Mesendoderm (in vitro differentiated cells): ENCODE measurements around the gene BIRC5.

Source experiments
- DNase-seq: peaks from one replicate; pipeline ENCODE4 v3.0.0; 2013
- H2AK5ac ChIP-seq: 2 replicates; pipeline ENCODE4 v1.6.1; 2013; ENCODE audit warnings: low read length, inconsistent platforms
- H2BK120ac ChIP-seq: 2 replicates; pipeline ENCODE4 v1.6.1; 2013; ENCODE audit warnings: low read depth, mild to moderate bottlenecking, low read length, moderate library complexity, mixed read lengths
- H2BK15ac ChIP-seq: replicated peaks from 2 replicates; pipeline ENCODE4 v1.6.1; 2013; ENCODE audit warnings: low read depth, mild to moderate bottlenecking, moderate library complexity
- H2BK5ac ChIP-seq: 2 replicates; pipeline ENCODE4 v1.6.1; 2013; ENCODE audit warnings: low read length, inconsistent platforms
- H3K18ac ChIP-seq: 2 replicates; pipeline ENCODE4 v1.6.1; 2013; ENCODE audit warnings: mild to moderate bottlenecking, low read length, mixed read lengths
- H3K23ac ChIP-seq: one replicate; pipeline ENCODE4 v1.6.1; 2013; ENCODE audit warnings: low read length
- H3K27ac ChIP-seq: 2 replicates; pipeline ENCODE4 v1.5.1; 2013; ENCODE audit warnings: low read depth, mild to moderate bottlenecking, inconsistent platforms, low read length, moderate library complexity
- H3K27me3 ChIP-seq: 2 replicates; pipeline ENCODE4 v1.6.1; 2013; ENCODE audit warnings: low read length, control low read depth, mild to moderate bottlenecking, inconsistent platforms; ENCODE audit not compliant: insufficient read depth, poor library complexity
- H3K36me3 ChIP-seq: 2 replicates; pipeline ENCODE4 v1.6.1; 2013; ENCODE audit warnings: low read length, inconsistent platforms; ENCODE audit not compliant: control insufficient read depth, insufficient read depth
- H3K4ac ChIP-seq: one replicate; pipeline ENCODE4 v1.6.1; 2013; ENCODE audit warnings: low read depth, mild to moderate bottlenecking, low read length, moderate library complexity
- H3K4me1 ChIP-seq: 2 replicates; pipeline ENCODE4 v1.6.1; 2013; ENCODE audit warnings: low read depth, low read length, inconsistent platforms; ENCODE audit not compliant: control insufficient read depth
- H3K4me2 ChIP-seq: 2 replicates; pipeline ENCODE4 v1.6.1; 2013; ENCODE audit warnings: low read length
- H3K4me3 ChIP-seq: 2 replicates; pipeline ENCODE4 v1.5.1; 2013; ENCODE audit warnings: mild to moderate bottlenecking, low read length
- H3K56ac ChIP-seq: one replicate; pipeline ENCODE4 v1.6.1; 2013; ENCODE audit warnings: low read length
- H3K79me1 ChIP-seq: 2 replicates; pipeline ENCODE4 v1.6.1; 2013; ENCODE audit warnings: low read length, inconsistent platforms
- H3K79me2 ChIP-seq: 2 replicates; pipeline ENCODE4 v1.6.1; 2013; ENCODE audit warnings: mild to moderate bottlenecking, low read length; ENCODE audit not compliant: control insufficient read depth, insufficient read depth
- H3K9ac ChIP-seq: 2 replicates; pipeline ENCODE4 v1.6.1; 2013; ENCODE audit warnings: low read length, inconsistent platforms
- H4K5ac ChIP-seq: one replicate; pipeline ENCODE4 v1.6.1; 2013; ENCODE audit warnings: low read length
- H4K8ac ChIP-seq: one replicate; pipeline ENCODE4 v1.6.1; 2013; ENCODE audit warnings: low read depth, mild to moderate bottlenecking, control low read depth, low read length, moderate library complexity
- WGBS: extraction: QIAGEN DNeasy Blood & Tissue Kit; methylation state at CpG from one replicate; pipeline ENCODE4 v1.1.7; 2013; ENCODE audit warnings: low lambda C conversion rate, missing lambda C conversion rate; ENCODE audit not compliant: insufficient coverage; ENCODE audit errors: extremely low coverage; 5-methylcytosine and 5-hydroxymethylcytosine counted together

Gene BIRC5

DNA sequence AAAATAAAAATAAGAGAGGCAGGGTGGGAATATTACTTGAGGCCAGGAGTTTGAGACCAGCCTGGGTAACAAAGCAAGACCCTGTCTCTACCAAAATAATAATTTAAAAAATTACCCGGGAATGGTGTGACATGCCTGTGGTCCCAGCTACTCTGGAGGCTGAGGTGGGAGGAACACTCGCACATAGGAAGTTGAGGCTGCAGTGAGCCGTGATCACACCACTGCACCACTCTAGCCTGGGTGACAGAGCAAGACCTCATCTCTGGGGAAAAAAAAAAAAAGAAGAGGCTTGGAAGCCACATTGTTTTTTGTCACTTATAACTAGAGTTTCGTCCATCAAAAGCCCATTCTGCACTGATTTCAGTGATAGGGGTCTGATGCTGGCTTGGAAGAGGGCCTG is 14.1 kb downstream of the BIRC5 start:
- no peak overlapping the region for H3K18ac ChIP-seq
- no peak overlapping the region for H4K8ac ChIP-seq
- H3K9ac ChIP-seq: no peak overlapping the region
- H2BK5ac ChIP-seq: no peak overlapping the region
- peaks cover 8% of the 10 kb centered on the region for H3K27me3 ChIP-seq
- H3K4me2 ChIP-seq: no peak overlapping the region
- no peak overlapping the region for H3K23ac ChIP-seq
- no CpG with 5 or more reads among the region's 4 CpGs for WGBS
- H3K27ac ChIP-seq: no peak overlapping the region
- no peak overlapping the region for H2BK15ac ChIP-seq
- H2BK120ac ChIP-seq: no peak overlapping the region
- no peak overlapping the region for H4K5ac ChIP-seq
- no peaks in the 10 kb centered on the region for H3K4me1 ChIP-seq
- no peak for DNase-seq
- H3K79me1 ChIP-seq: no peaks in the 10 kb centered on the region
- H3K4me3 ChIP-seq: no peak overlapping the region
- H2AK5ac ChIP-seq: no peak overlapping the region
- no peaks in the 10 kb centered on the region for H3K79me2 ChIP-seq
- H3K56ac ChIP-seq: no peak overlapping the region
- no peak overlapping the region for H3K4ac ChIP-seq
- peaks cover 2% of the 10 kb centered on the region for H3K36me3 ChIP-seq

DNA sequence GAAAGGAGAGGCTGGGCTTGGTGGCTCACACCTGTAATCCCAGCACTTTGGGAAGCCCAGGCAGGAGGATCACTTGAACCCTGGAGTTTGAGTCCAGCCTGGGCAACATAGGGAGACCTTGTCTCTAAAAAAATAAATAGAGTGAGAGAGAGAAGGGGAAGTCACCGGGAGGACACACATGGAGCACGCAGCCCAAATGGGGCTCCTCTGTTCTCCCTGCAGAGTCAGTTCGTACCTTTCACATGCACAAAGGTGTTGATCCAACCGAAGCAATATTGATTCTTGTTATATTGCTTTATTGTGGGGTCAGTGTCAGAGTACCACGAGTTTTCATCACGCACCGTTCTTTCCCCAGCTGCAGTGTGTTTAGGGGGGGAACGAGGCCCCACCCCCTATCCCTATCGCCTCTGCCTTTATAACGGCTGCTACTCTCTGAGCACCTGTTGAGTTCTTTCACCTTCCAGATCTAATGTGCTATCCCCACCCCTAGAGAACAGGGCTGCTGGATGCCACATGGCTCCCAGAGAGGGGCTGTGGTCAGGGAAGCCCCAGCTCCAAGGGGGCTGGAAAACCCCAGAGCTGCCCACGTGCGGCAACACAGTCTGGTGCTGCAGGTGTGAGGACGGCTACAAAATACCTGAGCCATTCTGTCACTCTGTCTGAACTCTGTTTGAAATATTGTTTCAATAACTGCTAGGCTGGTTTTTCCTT is 16.4 kb downstream of the BIRC5 start:
- Histone ChIP-seq H3K9ac (no peak overlapping the region), H3K18ac (no peak overlapping the region), H3K27ac (no peak overlapping the region), H3K4ac (no peak overlapping the region), H4K5ac (no peak overlapping the region), H2BK5ac (no peak overlapping the region), H3K27me3 (peaks cover 8% of the 10 kb centered on the region), H3K56ac (no peak overlapping the region), H2AK5ac (no peak overlapping the region), H3K4me1 (no peaks in the 10 kb centered on the region), H4K8ac (no peak overlapping the region), H3K79me1 (no peaks in the 10 kb centered on the region), H3K4me2 (no peak overlapping the region), H3K36me3 (no peaks in the 10 kb centered on the region), H2BK15ac (no peak overlapping the region), H3K4me3 (no peak overlapping the region), H3K23ac (no peak overlapping the region), H3K79me2 (no peaks in the 10 kb centered on the region), H2BK120ac (no peak overlapping the region)
- WGBS: no CpG with 5 or more reads among the region's 13 CpGs
- no peak for DNase-seq

DNA sequence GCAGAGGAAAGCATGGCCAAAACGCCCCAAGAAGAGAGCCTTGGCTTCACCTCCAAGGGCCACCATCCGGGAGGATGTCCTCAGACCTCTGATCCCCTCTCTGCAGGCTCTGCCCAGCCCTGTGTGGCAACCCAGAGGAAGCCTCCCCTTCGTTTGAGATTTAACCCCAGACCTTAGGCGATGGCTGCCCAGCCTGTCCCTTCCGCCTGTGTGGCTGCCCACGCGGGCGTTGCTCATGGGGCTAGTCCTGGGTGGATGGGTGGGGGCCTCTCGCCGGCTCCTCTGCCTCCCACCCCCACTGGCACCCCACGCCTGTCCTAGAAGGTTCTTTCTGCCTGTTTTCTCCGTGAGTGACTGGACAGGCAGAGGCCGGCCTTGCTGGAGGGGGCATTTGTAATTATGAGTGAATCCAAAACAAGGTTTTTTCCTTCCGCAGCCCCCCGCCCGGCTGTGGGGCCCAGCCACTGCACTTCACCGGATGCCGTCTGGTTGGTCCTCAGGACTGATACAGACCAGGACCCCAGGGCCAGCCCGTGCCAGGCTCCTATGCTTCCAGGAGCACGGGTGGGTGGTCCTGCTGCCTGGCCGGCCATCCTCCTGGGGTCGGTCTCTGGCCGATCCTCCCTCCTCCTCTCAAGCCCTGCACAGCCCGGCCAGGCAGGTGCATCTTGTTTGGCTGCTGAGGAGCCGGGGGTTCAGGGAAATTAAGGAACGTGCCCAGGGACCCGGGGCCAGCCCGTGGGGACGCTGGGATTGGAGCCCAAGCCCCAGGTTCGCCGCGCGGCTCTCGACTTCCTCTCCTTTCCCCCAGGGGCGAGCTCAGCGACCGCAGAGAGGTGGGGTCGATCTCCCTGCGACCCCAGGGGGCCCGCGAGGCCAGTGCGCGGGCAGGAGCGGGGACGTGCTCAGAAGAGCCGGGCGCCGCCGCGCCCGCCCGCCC is 17.2 kb downstream of the BIRC5 start, which contains the start of gene TMEM235:
Gene TMEM235, plus strand, starts transcription at position 636 of the 940 bp plus-strand sequence. CDS start 393 bp downstream, outside the sequence.
- Histone ChIP-seq H3K18ac (no peak within 1 kb of the TSS), H3K56ac (peak within 1 kb of the TSS; percentile 73), H3K36me3 (no peaks in the 10 kb centered on the region), H3K23ac (peak within 1 kb of the TSS; percentile 45), H3K79me2 (no peaks in the 10 kb centered on the region), H2AK5ac (no peak within 1 kb of the TSS), H3K27ac (no peak within 1 kb of the TSS), H2BK5ac (no peak within 1 kb of the TSS), H2BK15ac (no peak within 1 kb of the TSS), H2BK120ac (no peak within 1 kb of the TSS), H4K5ac (no peak within 1 kb of the TSS), H3K4me2 (peak within 1 kb of the TSS; percentile 58), H3K79me1 (no peaks in the 10 kb centered on the region), H3K9ac (peak within 1 kb of the TSS; percentile 36), H3K4me3 (peak within 1 kb of the TSS; percentile 11), H3K4ac (no peak within 1 kb of the TSS), H3K27me3 (peaks cover 8% of the 10 kb centered on the region), H4K8ac (no peak within 1 kb of the TSS), H3K4me1 (no peaks in the 10 kb centered on the region)
- DNase-seq: no peak
- no CpG with 5 or more reads among the region's 52 CpGs for WGBS

DNA sequence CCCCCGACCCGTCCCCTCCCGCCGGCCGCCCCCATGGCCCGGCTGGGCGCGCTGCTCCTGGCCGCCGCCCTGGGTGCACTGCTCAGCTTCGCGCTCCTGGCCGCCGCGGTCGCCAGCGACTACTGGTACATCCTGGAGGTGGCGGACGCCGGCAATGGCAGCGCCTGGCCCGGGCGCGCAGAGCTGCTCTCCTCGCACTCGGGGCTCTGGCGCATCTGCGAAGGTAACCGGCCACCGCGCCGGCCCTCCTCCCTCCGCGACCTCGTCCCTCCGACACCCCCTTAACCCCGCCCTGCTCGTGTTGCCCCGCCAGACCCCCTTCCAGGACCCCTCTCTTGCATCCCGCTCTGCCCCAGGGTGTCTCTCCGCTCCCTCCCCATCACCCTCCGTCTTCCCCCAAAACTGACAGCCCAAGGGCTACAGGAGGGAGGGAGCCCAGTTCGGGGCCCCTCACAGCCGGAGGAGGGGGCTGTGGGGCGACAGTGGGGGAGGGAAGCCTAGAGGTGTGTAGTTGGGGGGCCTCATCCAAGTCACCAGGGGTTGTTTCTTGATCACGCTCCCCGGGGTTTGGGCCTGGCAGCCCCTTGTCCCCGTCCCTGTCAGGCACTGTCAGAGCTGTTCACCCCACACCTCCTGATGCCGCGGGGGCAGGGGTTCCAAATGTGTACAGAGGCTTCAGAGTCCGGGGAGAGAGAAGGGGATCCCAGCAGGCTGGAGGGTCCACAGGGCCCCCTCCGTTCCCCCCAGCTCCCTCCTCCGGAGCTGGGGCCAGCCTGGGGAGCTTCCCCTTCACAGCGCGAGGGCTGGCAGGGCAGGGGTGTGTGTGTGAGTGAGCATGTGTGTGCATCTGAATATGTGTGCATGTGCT is 18.2 kb downstream of the BIRC5 start:
- no CpG with 5 or more reads among the region's 55 CpGs for WGBS
- Histone ChIP-seq H3K27me3 (peaks cover 8% of the 10 kb centered on the region), H3K4me1 (no peaks in the 10 kb centered on the region), H3K79me1 (no peaks in the 10 kb centered on the region), H3K4me3 (peak overlapping the region; percentile 11), H3K4me2 (no peak overlapping the region), H3K79me2 (no peaks in the 10 kb centered on the region), H2BK120ac (no peak overlapping the region), H3K27ac (no peak overlapping the region), H3K18ac (no peak overlapping the region), H3K4ac (no peak overlapping the region), H4K8ac (no peak overlapping the region), H3K23ac (no peak overlapping the region), H2AK5ac (no peak overlapping the region), H2BK5ac (no peak overlapping the region), H3K9ac (peak overlapping the region; percentile 36), H2BK15ac (no peak overlapping the region), H3K36me3 (no peaks in the 10 kb centered on the region), H3K56ac (peak overlapping the region; percentile 34), H4K5ac (no peak overlapping the region)
- peak; percentile 47 for DNase-seq

DNA sequence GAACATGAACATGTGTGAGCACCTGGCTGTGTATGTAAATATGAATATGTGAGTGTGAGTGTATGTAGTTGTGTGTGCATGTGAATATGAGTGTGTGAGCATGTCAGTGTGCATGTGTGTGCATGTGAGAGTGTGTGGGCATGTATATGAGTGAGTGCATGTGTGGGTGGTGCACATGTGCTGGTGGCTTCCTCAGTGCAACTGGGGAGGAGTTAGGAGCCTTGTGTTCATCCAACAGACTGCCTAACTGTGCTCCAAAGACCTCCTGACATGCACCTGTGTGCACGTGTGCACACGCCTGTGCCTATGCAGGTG is 18.8 kb downstream of the BIRC5 start:
- H3K27ac ChIP-seq: no peak overlapping the region
- no peaks in the 10 kb centered on the region for H3K36me3 ChIP-seq
- H3K4me2 ChIP-seq: no peak overlapping the region
- no peak overlapping the region for H2AK5ac ChIP-seq
- no peak overlapping the region for H4K5ac ChIP-seq
- H3K79me2 ChIP-seq: no peaks in the 10 kb centered on the region
- no peak overlapping the region for H2BK5ac ChIP-seq
- no peak overlapping the region for H3K9ac ChIP-seq
- H3K4me3 ChIP-seq: no peak overlapping the region
- no peak overlapping the region for H3K56ac ChIP-seq
- H3K4ac ChIP-seq: no peak overlapping the region
- H3K27me3 ChIP-seq: peaks cover 8% of the 10 kb centered on the region
- H4K8ac ChIP-seq: no peak overlapping the region
- H3K79me1 ChIP-seq: no peaks in the 10 kb centered on the region
- no peak for DNase-seq
- no peak overlapping the region for H3K23ac ChIP-seq
- H2BK120ac ChIP-seq: no peak overlapping the region
- WGBS: no CpG with 5 or more reads among the region's 2 CpGs
- no peak overlapping the region for H3K18ac ChIP-seq
- H3K4me1 ChIP-seq: no peaks in the 10 kb centered on the region
- no peak overlapping the region for H2BK15ac ChIP-seq
